SU-DHL-6 (cell line): ENCODE measurements around the gene COX10.

ENCODE experiments used
- H2AFZ ChIP-seq: fragments of 200-600 bp; sonication (generic); 2 replicates; pipeline ENCODE4 v1.6.1; 2014; ENCODE audit warnings: low read depth, mild to moderate bottlenecking, moderate library complexity, mixed read lengths, antibody characterized with exemption, low read length; ENCODE audit not compliant: severe bottlenecking
- H3F3A ChIP-seq: fragments of 200-600 bp; shearing (Covaris generic); 2 replicates; pipeline ENCODE4 v1.6.0; 2016; ENCODE audit warnings: antibody characterized with exemption, mild to moderate bottlenecking; ENCODE audit not compliant: insufficient read depth
- H3K27ac ChIP-seq: fragments of 200-600 bp; sonication (generic); 2 replicates; pipeline ENCODE4 v1.5.1; 2016; ENCODE audit warnings: low read depth, mild to moderate bottlenecking, low read length, moderate library complexity, mixed read lengths
- H3K27me3 ChIP-seq: fragments of 200-600 bp; sonication (generic), shearing (Covaris generic); 2 replicates; pipeline ENCODE4 v1.6.0; 2014; ENCODE audit warnings: mild to moderate bottlenecking, low read length
- H3K36me3 ChIP-seq: fragments of 200-600 bp; sonication (generic); 2 replicates; pipeline ENCODE4 v1.6.1; 2014; ENCODE audit warnings: mild to moderate bottlenecking, low read length, mixed read lengths
- H3K4me2 ChIP-seq: fragments of 300-600, 200-600 bp; shearing (Covaris generic), sonication (generic); 2 replicates; pipeline ENCODE4 v1.6.0; 2014; ENCODE audit warnings: low read length, low read depth, mild to moderate bottlenecking; ENCODE audit not compliant: poor library complexity, severe bottlenecking
- H3K4me3 ChIP-seq: fragments of 200-600 bp; sonication (generic); 2 replicates; pipeline ENCODE4 v1.5.1; 2014; ENCODE audit warnings: antibody characterized with exemption, low read length, mild to moderate bottlenecking, mixed read lengths; ENCODE audit not compliant: insufficient read depth, poor library complexity, severe bottlenecking
- H3K79me2 ChIP-seq: fragments of 200-600 bp; sonication (generic); 2 replicates; pipeline ENCODE4 v1.6.1; 2014; ENCODE audit warnings: mild to moderate bottlenecking, low read length, moderate library complexity; ENCODE audit not compliant: insufficient read depth
- H3K9ac ChIP-seq: fragments of 200-600 bp; sonication (generic); 2 replicates; pipeline ENCODE4 v1.7.0; 2014; ENCODE audit warnings: mild to moderate bottlenecking, low read length
- H3K9me2 ChIP-seq: fragments of 200-600 bp; sonication (generic); replicated peaks from 2 replicates; pipeline ENCODE4 v1.6.1; 2014; ENCODE audit warnings: low read length; ENCODE audit not compliant: insufficient read depth
- H3K9me3 ChIP-seq: fragments of 200-600 bp; sonication (generic); 2 replicates; pipeline ENCODE4 v1.6.1; 2014; ENCODE audit warnings: low read length, mixed read lengths; ENCODE audit not compliant: insufficient read depth
- H4K20me1 ChIP-seq: fragments of 200-600 bp; sonication (generic); 2 replicates; pipeline ENCODE4 v1.6.1; 2014; ENCODE audit warnings: low read depth, mild to moderate bottlenecking, antibody characterized with exemption, low read length, moderate library complexity, mixed read lengths
- CTCF ChIP-seq: fragments of 200-600 bp; sonication (generic); IDR thresholded peaks from one replicate; pipeline ENCODE4 v1.5.1; 2017; ENCODE audit warnings: antibody characterized with exemption, mild to moderate bottlenecking, low read length, moderate library complexity; ENCODE audit not compliant: insufficient read depth, poor library complexity, severe bottlenecking
- EZH2phosphoT487 ChIP-seq: fragments of 200-600 bp; sonication (generic), shearing (Covaris generic); conservative IDR thresholded peaks from 2 replicates; pipeline ENCODE4 v1.6.1; 2018; ENCODE audit warnings: mild to moderate bottlenecking, antibody characterized with exemption, low read length, moderate library complexity, mixed read lengths

Gene COX10

DNA sequence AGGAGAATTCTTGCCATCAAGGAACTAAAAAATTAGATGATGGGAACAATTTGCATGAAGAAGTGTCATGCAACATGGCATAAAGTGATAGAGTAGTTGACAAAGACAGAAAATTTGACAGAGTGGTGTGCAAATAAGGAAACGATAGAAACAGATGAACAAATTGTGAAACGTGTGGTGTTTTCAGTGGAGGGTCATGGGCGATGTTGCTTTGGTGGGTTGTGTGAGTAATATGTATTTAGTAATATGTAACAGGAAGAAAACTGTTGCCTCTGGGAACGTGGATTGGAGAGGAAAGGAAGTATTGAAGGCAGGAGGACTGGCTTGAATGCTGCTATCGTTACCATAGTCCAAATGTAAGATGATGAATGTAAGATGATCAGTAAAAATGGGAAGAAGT is 3.6 kb downstream of the COX10 start:
- H3K4me2 ChIP-seq, result no peak overlapping the region
- peaks cover 55% of the 10 kb centered on the region for H3K79me2 ChIP-seq
- H2AFZ ChIP-seq, result no peak overlapping the region
- no peak for TF ChIP-seq CTCF
- no peak for TF ChIP-seq EZH2phosphoT487
- H3K27me3 ChIP-seq, result no peaks in the 10 kb centered on the region
- no peak overlapping the region for H3K9ac ChIP-seq
- H4K20me1 ChIP-seq, result 0 out of 2 replicates have a peak, but pooled peaks cover 5% of the 10 kb centered on the region
- no peaks in the 10 kb centered on the region for H3K9me3 ChIP-seq
- H3F3A ChIP-seq, result no peaks in the 10 kb centered on the region
- no peak overlapping the region for H3K4me3 ChIP-seq
- no peak overlapping the region for H3K27ac ChIP-seq
- peaks cover 25% of the 10 kb centered on the region for H3K36me3 ChIP-seq
- H3K9me2 ChIP-seq, result no peaks in the 10 kb centered on the region

DNA sequence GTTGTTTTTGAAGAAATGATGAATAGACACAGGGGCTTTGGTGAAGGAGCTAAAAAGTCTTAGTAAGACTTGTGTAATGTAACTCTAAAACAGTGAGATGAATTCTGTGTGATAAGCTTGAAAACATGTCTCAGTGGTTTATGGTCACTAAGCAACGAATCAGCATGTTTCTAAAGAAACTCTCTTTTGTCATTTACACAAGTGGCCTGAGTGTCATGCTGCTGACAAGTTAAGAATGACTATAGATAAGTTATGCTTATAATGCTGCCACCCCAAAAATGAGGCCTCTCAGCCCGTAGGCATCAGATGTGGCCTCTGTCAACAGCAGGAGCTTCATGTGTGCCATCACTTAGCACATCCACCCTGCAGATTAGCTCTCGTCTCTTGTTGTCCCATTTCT is 8.7 kb downstream of the COX10 start:
- 0 out of 2 replicates have a peak, but pooled peaks cover 5% of the 10 kb centered on the region for H4K20me1 ChIP-seq
- peaks cover 31% of the 10 kb centered on the region for H3K79me2 ChIP-seq
- H3K9me3 ChIP-seq, result no peaks in the 10 kb centered on the region
- no peak overlapping the region for H3K4me2 ChIP-seq
- H3K27ac ChIP-seq, result no peak overlapping the region
- no peak overlapping the region for H3K9ac ChIP-seq
- H3F3A ChIP-seq, result no peaks in the 10 kb centered on the region
- no peaks in the 10 kb centered on the region for H3K27me3 ChIP-seq
- H2AFZ ChIP-seq, result no peak overlapping the region
- no peaks in the 10 kb centered on the region for H3K9me2 ChIP-seq
- no peak overlapping the region for H3K4me3 ChIP-seq
- H3K36me3 ChIP-seq, result peaks cover 29% of the 10 kb centered on the region
- TF ChIP-seq CTCF (no peak), EZH2phosphoT487 (no peak)

DNA sequence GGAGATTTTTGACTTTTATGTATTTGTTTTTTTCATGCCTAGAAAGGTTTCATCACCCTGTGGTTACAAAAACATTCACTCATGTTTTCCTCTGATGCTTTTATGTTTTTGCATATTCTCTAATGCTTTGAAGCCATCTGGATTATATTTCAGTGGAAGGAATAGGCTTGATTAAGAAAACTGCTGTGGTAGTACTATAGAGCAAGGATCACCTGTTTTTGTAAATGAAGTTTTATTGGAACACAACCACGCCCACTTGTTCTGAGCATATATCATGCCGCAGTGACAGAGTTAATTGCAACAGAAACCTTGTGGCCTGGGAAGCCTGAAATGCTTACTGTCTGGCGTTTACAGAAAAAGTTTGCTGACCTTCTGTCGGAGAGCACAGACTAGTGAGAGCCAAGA is 11.5 kb downstream of the COX10 start:
- Histone ChIP-seq H3K9me3 (no peaks in the 10 kb centered on the region), H3K79me2 (peaks cover 28% of the 10 kb centered on the region), H3K9ac (no peak overlapping the region), H3K9me2 (no peaks in the 10 kb centered on the region), H3K4me2 (no peak overlapping the region), H3K36me3 (peaks cover 16% of the 10 kb centered on the region), H3F3A (no peaks in the 10 kb centered on the region), H3K4me3 (no peak overlapping the region), H2AFZ (no peak overlapping the region), H4K20me1 (0 out of 2 replicates have a peak, but pooled peaks cover 5% of the 10 kb centered on the region), H3K27ac (no peak overlapping the region), H3K27me3 (no peaks in the 10 kb centered on the region)
- no peak for TF ChIP-seq EZH2phosphoT487
- no peak for TF ChIP-seq CTCF
